ENCODE measurements around the gene PPIF.

The PPIF gene

GRCh38 chr10:79398642-79399041, 51.4 kb downstream of the PPIF start:
- in situ Hi-C loops (cut with MboI; ENCODE audit: low sequenced_read_pairs): no loop called here

- in situ Hi-C loops (cut with MboI; ENCODE audit: low sequenced_read_pairs): no loop called here
Measured at GRCh38 chr10:79399223-79399831, 52.1 kb downstream of the PPIF start.

- in situ Hi-C loops (cut with MboI; ENCODE audit: low sequenced_read_pairs): no loop called here
Measured at GRCh38 chr10:79400146-79401004, 53.1 kb downstream of the PPIF start.

- in situ Hi-C loops (cut with MboI; ENCODE audit: low sequenced_read_pairs): no loop called here
Measured at GRCh38 chr10:79401015-79401921, 54.0 kb downstream of the PPIF start.

GRCh38 chr10:79402625-79402946, 55.3 kb downstream of the PPIF start:
- in situ Hi-C loops (cut with MboI; ENCODE audit: low sequenced_read_pairs): no loop called here

- in situ Hi-C loops (cut with MboI; ENCODE audit: low sequenced_read_pairs): no loop called here
Measured at GRCh38 chr10:79402951-79403350, 55.7 kb downstream of the PPIF start.

GRCh38 chr10:79403441-79404230, 56.4 kb downstream of the PPIF start:
- in situ Hi-C loops (cut with MboI; ENCODE audit: low sequenced_read_pairs): no loop called here

GRCh38 chr10:79404231-79404609, 57.0 kb downstream of the PPIF start:
- in situ Hi-C loops (cut with MboI; ENCODE audit: low sequenced_read_pairs): no loop called here

GRCh38 chr10:79404690-79405131, 57.4 kb downstream of the PPIF start:
- in situ Hi-C loops (cut with MboI; ENCODE audit: low sequenced_read_pairs): no loop called here
